ENCODE data around the gene NBPF8.
"Not testable (repeated sequence)": the region's sequence is repeated elsewhere in the genome, so short reads cannot be mapped to it uniquely, and the experiment has no call there.

NBPF8 gene

GRCh38 chr1:120414911-120415480 lies at the start of gene NBPF8:
Gene NBPF8, plus strand, starts transcription at chr1:120415035. Its CDS starts 21,488 bp downstream, at chr1:120436523.
- H3K4me1 ChIP-seq (ENCODE audit: control insufficient read depth, insufficient read depth, low read length, unreplicated experiment); H3K27me3 ChIP-seq (ENCODE audit: insufficient read depth, low read length); H3K36me3 ChIP-seq (ENCODE audit: insufficient read depth, low read length); H3K79me2 ChIP-seq (ENCODE audit: control insufficient read depth, insufficient read depth, low read length, unreplicated experiment): not testable (repeated sequence)
- Histone ChIP-seq H3K27ac (ENCODE audit: low read depth, low read length) (peak within 1 kb of the TSS; percentile 41; the same call in 1 of the 2 replicates), H2AFZ (ENCODE audit: low read length, unreplicated experiment) (peak within 1 kb of the TSS; percentile 14), H3K4me3 (ENCODE audit: low read depth, low read length) (peak within 1 kb of the TSS; percentile 82)

GRCh38 chr1:120367709-120368108 lies 47.1 kb upstream of the NBPF8 start:
- H3K27ac ChIP-seq (ENCODE audit: low read depth, low read length); H3K4me1 ChIP-seq (ENCODE audit: control insufficient read depth, insufficient read depth, low read length, unreplicated experiment); H3K4me3 ChIP-seq (ENCODE audit: low read depth, low read length); H2AFZ ChIP-seq (ENCODE audit: low read length, unreplicated experiment); H3K36me3 ChIP-seq (ENCODE audit: insufficient read depth, low read length); H3K27me3 ChIP-seq (ENCODE audit: insufficient read depth, low read length); H3K79me2 ChIP-seq (ENCODE audit: control insufficient read depth, insufficient read depth, low read length, unreplicated experiment): not testable (repeated sequence)

- not testable (repeated sequence) for H3K4me1 ChIP-seq (ENCODE audit: control insufficient read depth, insufficient read depth, low read length, unreplicated experiment); H3K79me2 ChIP-seq (ENCODE audit: control insufficient read depth, insufficient read depth, low read length, unreplicated experiment); H3K27me3 ChIP-seq (ENCODE audit: insufficient read depth, low read length); H2AFZ ChIP-seq (ENCODE audit: low read length, unreplicated experiment); H3K36me3 ChIP-seq (ENCODE audit: insufficient read depth, low read length); H3K4me3 ChIP-seq (ENCODE audit: low read depth, low read length); H3K27ac ChIP-seq (ENCODE audit: low read depth, low read length)
Observed at GRCh38 chr1:120386651-120387050, 28.2 kb upstream of the NBPF8 start.

GRCh38 chr1:120388597-120389126 lies 26.2 kb upstream of the NBPF8 start:
- H2AFZ ChIP-seq (ENCODE audit: low read length, unreplicated experiment); H3K27me3 ChIP-seq (ENCODE audit: insufficient read depth, low read length); H3K79me2 ChIP-seq (ENCODE audit: control insufficient read depth, insufficient read depth, low read length, unreplicated experiment); H3K4me1 ChIP-seq (ENCODE audit: control insufficient read depth, insufficient read depth, low read length, unreplicated experiment); H3K4me3 ChIP-seq (ENCODE audit: low read depth, low read length); H3K27ac ChIP-seq (ENCODE audit: low read depth, low read length); H3K36me3 ChIP-seq (ENCODE audit: insufficient read depth, low read length): not testable (repeated sequence)

DNA sequence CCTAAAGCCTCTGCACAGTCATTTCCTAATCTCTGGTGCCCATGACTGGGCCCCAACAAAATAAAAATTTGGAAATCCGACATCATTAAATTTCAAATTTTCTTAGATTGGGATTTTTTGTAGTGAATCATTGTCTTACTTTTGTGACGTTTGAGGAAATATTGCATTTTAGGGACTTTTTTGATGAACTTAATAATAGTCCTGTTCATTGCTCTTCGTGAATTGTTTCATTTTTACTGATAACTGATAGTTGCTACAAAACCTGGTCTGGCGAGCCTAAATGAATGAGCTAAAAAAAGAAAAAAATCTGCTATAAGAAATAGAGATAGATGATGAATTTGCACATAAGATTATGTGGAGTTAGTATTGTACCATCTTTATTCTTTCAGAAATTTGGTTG lies 23.5 kb upstream of the NBPF8 start:
- H3K27me3 ChIP-seq (ENCODE audit: insufficient read depth, low read length); H3K79me2 ChIP-seq (ENCODE audit: control insufficient read depth, insufficient read depth, low read length, unreplicated experiment); H3K4me1 ChIP-seq (ENCODE audit: control insufficient read depth, insufficient read depth, low read length, unreplicated experiment); H3K27ac ChIP-seq (ENCODE audit: low read depth, low read length); H3K36me3 ChIP-seq (ENCODE audit: insufficient read depth, low read length); H3K4me3 ChIP-seq (ENCODE audit: low read depth, low read length); H2AFZ ChIP-seq (ENCODE audit: low read length, unreplicated experiment): not testable (repeated sequence)

DNA sequence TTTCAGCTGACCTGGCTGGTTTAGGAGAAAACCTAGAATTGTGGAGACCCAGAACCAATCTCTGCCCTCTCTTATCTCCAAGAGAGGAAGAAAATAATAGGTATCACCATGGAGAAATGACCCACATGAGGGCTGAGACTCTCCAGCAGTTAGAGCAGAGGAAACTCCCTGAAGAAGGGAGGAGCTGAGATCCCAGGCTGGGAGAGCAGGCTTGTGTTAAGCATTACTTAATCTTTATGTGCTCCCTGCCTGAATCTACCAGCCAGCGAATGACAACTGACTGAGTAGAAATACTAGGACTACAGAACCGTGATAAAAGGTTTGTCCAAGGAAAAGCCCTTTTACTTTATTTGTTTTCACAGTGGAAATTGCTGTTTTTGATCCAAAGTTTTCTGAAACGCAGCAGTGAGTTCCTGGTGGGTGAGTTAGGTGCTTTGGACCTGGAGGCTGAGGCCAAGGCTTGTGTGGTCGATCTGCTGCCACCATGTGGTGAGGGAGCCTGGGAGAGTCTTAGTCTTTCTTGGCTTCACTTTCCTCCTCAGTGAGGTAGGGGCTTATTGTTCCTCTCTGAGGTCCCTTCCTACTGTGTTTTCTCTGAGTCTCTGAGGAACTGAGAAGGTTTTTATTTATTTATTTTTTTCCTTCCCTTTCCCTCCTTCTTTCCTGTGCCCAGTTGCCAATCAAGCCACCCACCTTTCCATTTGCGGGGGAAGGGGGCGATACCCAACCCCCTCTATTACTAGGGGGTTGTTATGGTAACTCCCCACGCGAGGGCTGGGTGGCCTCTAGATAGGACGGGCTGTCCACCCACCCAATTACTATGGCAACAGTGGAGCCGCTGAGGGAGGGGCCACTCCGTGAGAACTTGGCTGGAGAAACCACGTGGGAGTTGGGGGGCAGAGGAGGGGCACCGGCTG lies 21.3 kb upstream of the NBPF8 start:
- H2AFZ ChIP-seq (ENCODE audit: low read length, unreplicated experiment); H3K27me3 ChIP-seq (ENCODE audit: insufficient read depth, low read length); H3K4me1 ChIP-seq (ENCODE audit: control insufficient read depth, insufficient read depth, low read length, unreplicated experiment); H3K79me2 ChIP-seq (ENCODE audit: control insufficient read depth, insufficient read depth, low read length, unreplicated experiment); H3K36me3 ChIP-seq (ENCODE audit: insufficient read depth, low read length); H3K27ac ChIP-seq (ENCODE audit: low read depth, low read length); H3K4me3 ChIP-seq (ENCODE audit: low read depth, low read length): not testable (repeated sequence)

DNA sequence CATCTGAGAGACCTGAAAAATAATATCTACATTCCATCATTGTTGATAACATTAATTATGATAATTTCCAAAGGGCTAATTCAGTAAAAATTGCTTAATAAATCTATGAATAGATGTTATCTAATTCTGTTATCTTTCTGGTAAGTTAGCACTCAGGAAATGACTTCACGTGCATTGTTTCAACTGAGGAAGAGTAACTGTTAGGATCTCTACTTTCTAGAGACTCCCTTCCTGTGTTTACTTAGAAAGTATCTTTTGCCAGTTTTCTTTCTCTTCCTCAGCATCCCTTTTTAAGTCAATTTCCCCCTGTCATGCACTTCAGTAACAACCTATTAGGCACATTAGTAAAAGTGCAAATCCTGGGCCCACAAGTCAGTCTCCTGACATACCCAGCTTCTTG lies 9.5 kb upstream of the NBPF8 start:
- H3K27me3 ChIP-seq (ENCODE audit: insufficient read depth, low read length); H3K79me2 ChIP-seq (ENCODE audit: control insufficient read depth, insufficient read depth, low read length, unreplicated experiment); H3K4me1 ChIP-seq (ENCODE audit: control insufficient read depth, insufficient read depth, low read length, unreplicated experiment); H2AFZ ChIP-seq (ENCODE audit: low read length, unreplicated experiment); H3K36me3 ChIP-seq (ENCODE audit: insufficient read depth, low read length); H3K4me3 ChIP-seq (ENCODE audit: low read depth, low read length); H3K27ac ChIP-seq (ENCODE audit: low read depth, low read length): not testable (repeated sequence)

DNA sequence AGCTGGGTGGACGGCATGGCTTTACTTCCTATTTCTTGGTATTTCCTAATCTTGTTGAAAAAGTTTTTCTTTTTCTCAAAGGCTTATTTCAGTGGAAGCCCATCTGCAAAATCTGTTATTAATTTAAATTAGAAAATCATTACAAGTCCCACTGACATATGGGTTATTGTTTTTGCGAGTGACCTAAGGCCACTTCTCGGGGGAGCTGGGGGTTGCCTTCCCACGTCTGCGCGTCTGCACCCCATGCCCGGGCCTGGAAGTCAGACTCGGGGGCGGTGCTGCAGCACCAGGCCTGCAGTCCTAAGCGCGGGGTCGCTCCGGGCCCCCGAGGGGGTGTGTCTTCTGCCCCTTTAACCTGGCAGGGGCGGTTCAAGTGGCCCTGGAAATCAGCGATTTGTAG lies 384 bp upstream of the NBPF8 start:
- not testable (repeated sequence) for H3K36me3 ChIP-seq (ENCODE audit: insufficient read depth, low read length); H3K4me1 ChIP-seq (ENCODE audit: control insufficient read depth, insufficient read depth, low read length, unreplicated experiment); H3K27me3 ChIP-seq (ENCODE audit: insufficient read depth, low read length); H2AFZ ChIP-seq (ENCODE audit: low read length, unreplicated experiment); H3K27ac ChIP-seq (ENCODE audit: low read depth, low read length); H3K79me2 ChIP-seq (ENCODE audit: control insufficient read depth, insufficient read depth, low read length, unreplicated experiment)
- H3K4me3 ChIP-seq (ENCODE audit: low read depth, low read length): peak overlapping the region; percentile 82; the same call in 1 of the 2 replicates

GRCh38 chr1:120415492-120415961 lies 692 bp downstream of the NBPF8 start:
- H3K79me2 ChIP-seq (ENCODE audit: control insufficient read depth, insufficient read depth, low read length, unreplicated experiment); H3K4me1 ChIP-seq (ENCODE audit: control insufficient read depth, insufficient read depth, low read length, unreplicated experiment); H3K27me3 ChIP-seq (ENCODE audit: insufficient read depth, low read length); H3K36me3 ChIP-seq (ENCODE audit: insufficient read depth, low read length): not testable (repeated sequence)
- Histone ChIP-seq H3K4me3 (ENCODE audit: low read depth, low read length) (peak overlapping the region; percentile 82), H2AFZ (ENCODE audit: low read length, unreplicated experiment) (peak overlapping the region; percentile 14), H3K27ac (ENCODE audit: low read depth, low read length) (peak overlapping the region; percentile 41; the same call in 1 of the 2 replicates)

- not testable (repeated sequence) for H3K79me2 ChIP-seq (ENCODE audit: control insufficient read depth, insufficient read depth, low read length, unreplicated experiment); H3K4me1 ChIP-seq (ENCODE audit: control insufficient read depth, insufficient read depth, low read length, unreplicated experiment); H3K27ac ChIP-seq (ENCODE audit: low read depth, low read length); H3K4me3 ChIP-seq (ENCODE audit: low read depth, low read length); H3K36me3 ChIP-seq (ENCODE audit: insufficient read depth, low read length); H2AFZ ChIP-seq (ENCODE audit: low read length, unreplicated experiment); H3K27me3 ChIP-seq (ENCODE audit: insufficient read depth, low read length)
Observed at GRCh38 chr1:120425063-120425462, 10.2 kb downstream of the NBPF8 start.

- not testable (repeated sequence) for H2AFZ ChIP-seq (ENCODE audit: low read length, unreplicated experiment); H3K27me3 ChIP-seq (ENCODE audit: insufficient read depth, low read length); H3K4me3 ChIP-seq (ENCODE audit: low read depth, low read length); H3K4me1 ChIP-seq (ENCODE audit: control insufficient read depth, insufficient read depth, low read length, unreplicated experiment); H3K79me2 ChIP-seq (ENCODE audit: control insufficient read depth, insufficient read depth, low read length, unreplicated experiment); H3K36me3 ChIP-seq (ENCODE audit: insufficient read depth, low read length); H3K27ac ChIP-seq (ENCODE audit: low read depth, low read length)
Observed at GRCh38 chr1:120431626-120432025, 16.8 kb downstream of the NBPF8 start.
